ENCODE results near the gene PCBD2.
A peak's percentile ranks its signal among the peaks of the same experiment; 100 is the strongest.

GRCh38 chr5:134905246-134905996 is 490 bp downstream of the PCBD2 start:
- TF ChIP-seq POLR2A (IDR thresholded peaks at IDR 0.05; ENCODE audit: low read length) (peak; percentile 8), GATA1 (IDR thresholded peaks at IDR 0.05; ENCODE audit: low read depth, low read length) (no peak)

Data from erythroblast (primary cell).